Transverse colon (tissue), 4 donors: ENCODE data around the gene STBD1. TPM values are rescaled to one million over a fixed set of nuclear protein-coding genes. Genes with fewer than 3 reads are reported as not detected.
A peak's percentile ranks its signal among the peaks of the same experiment; 100 is the strongest.

Experiments used
- DNase-seq: peaks from one replicate; pipeline ENCODE4 v3.0.0-alpha.2; 2019
- H3K27ac ChIP-seq, 4 donors: fragments of 200-600 bp; sonication (generic); 2 replicates each; pipeline ENCODE4 v1.5.1; 2016 to 2018; ENCODE audit warnings: inconsistent platforms in 4 of 4
- H3K27me3 ChIP-seq: fragments of 200-600 bp; sonication (generic); 2 replicates; pipeline ENCODE4 v1.5.1; 2017; ENCODE audit warnings: inconsistent platforms
- H3K36me3 ChIP-seq, 4 donors: fragments of 200-600 bp; sonication (generic); 2 replicates each; pipeline ENCODE4 v1.5.1; 2017 to 2019; ENCODE audit warnings: inconsistent platforms in 4 of 4
- H3K4me1 ChIP-seq, 4 donors: fragments of 200-600 bp; sonication (generic); 2 replicates each; pipeline ENCODE4 v1.5.1; 2017 to 2020; ENCODE audit warnings: inconsistent platforms in 4 of 4
- H3K4me3 ChIP-seq, 4 donors: fragments of 200-600 bp; sonication (generic); 1 replicate in 1 of 4; 2 replicates in 3 of 4; pipeline versions ENCODE4 v1.5.1 to v1.6.1; 2017 to 2019; ENCODE audit warnings: inconsistent platforms in 4 of 4
- H3K9me3 ChIP-seq, 2 donors: fragments of 200-600 bp; sonication (generic); 2 replicates each; pipeline ENCODE4 v1.5.1; 2017 to 2019; ENCODE audit warnings: inconsistent platforms in 2 of 2
- CTCF ChIP-seq, 5 experiments: fragments of 200-600 bp in 3 of 5; fragments of 450-650 bp in 2 of 5; sonication (generic) in 3 of 5; IDR thresholded peaks; 1 replicate in 2 of 5; 2 replicates in 3 of 5; pipeline ENCODE4 v1.5.1; 2016 to 2017; ENCODE audit warnings: antibody characterized with exemption in 5 of 5, inconsistent platforms in 3 of 5, mild to moderate bottlenecking in 2 of 5, moderate library complexity in 1 of 5
- EP300 ChIP-seq: sonication (generic); formaldehyde crosslinking; IDR thresholded peaks from one replicate; pipeline ENCODE4 v1.6.1; 2017; ENCODE audit warnings: antibody characterized with exemption, low read depth
- POLR2A ChIP-seq: fragments of 450-650 bp; IDR thresholded peaks from one replicate; pipeline ENCODE4 v1.6.1; 2016; ENCODE audit warnings: antibody characterized with exemption, mild to moderate bottlenecking, moderate library complexity
- POLR2AphosphoS5 ChIP-seq, 3 donors: sonication (generic); formaldehyde crosslinking; IDR thresholded peaks; one replicate each; pipeline ENCODE4 v1.6.1; 2016; ENCODE audit warnings: antibody characterized with exemption in 3 of 3
- WGBS, 2 donors: methylation state at CpG; one replicate each; pipeline ENCODE4 v1.1.5; 2018; ENCODE audit warnings: low coverage in 1 of 2; 5-methylcytosine and 5-hydroxymethylcytosine counted together
- in situ Hi-C, 4 donors: fragments of 200-750 bp; cut with MboI; loops; one replicate each; pipeline versions ENCODE4 v1.15.0 to v1.15.1; 2017; ENCODE audit warnings: low sequenced_read_pairs in 3 of 4, low pct_ligation_motif_present in 1 of 4, low pct_unique_long_range_greater_than_20kb in 1 of 4
- intact Hi-C: fragments of 100-400 bp; cut with DNase I; formaldehyde crosslinking; loops from one replicate; pipeline ENCODE4 v1.15.1; 2023; ENCODE audit warnings: low total_unique reads
- total RNA-seq, 4 donors: library from RNA; depleted of rRNA; stranded (reverse); fragments of >200 nt; gene quantifications; one replicate each; pipeline ENCODE4 v1.1.0, GENCODE V29; 2016

Gene STBD1
- total RNA-seq, 4 donors from 2014 or later = 5.4 to 48.7 (median 17.0) TPM

- intact Hi-C loops (loop anchor here (10.0 kb wide), 1 partner anchor 134 kb away; no protein-coding TSS in a partner anchor), in situ Hi-C loops (no loop called here)
- H3K4me3 ChIP-seq = peak overlapping the region in 1 of 4 donors; percentile 85
- H3K4me1 ChIP-seq = peaks cover 10 to 53% (median 37%) of the 10 kb centered on the region in 4 donors
- peak overlapping the region in 2 of 4 donors; percentile 0 to 9 for H3K27ac ChIP-seq
- H3K36me3 ChIP-seq = peaks cover 0 to 4% (median 0%) of the 10 kb centered on the region in 4 donors
- 73 to 88% methylated on average over 6 of the region's 6 CpGs for WGBS, 2 donors
- H3K27me3 ChIP-seq = no peaks in the 10 kb centered on the region
- DNase-seq = no peak
- no peaks in the 10 kb centered on the region for H3K9me3 ChIP-seq
- TF ChIP-seq CTCF (IDR thresholded peaks at IDR 0.05) (no peak), EP300 (no peak), POLR2A (no peak), POLR2AphosphoS5 (IDR thresholded peaks at IDR 0.05) (no peak)
Measured at GRCh38 chr4:76308548-76308947, 2.0 kb downstream of the STBD1 start.

- intact Hi-C loops (loop anchor here (10.0 kb wide), 1 partner anchor 135 kb away; no protein-coding TSS in a partner anchor), in situ Hi-C loops (no loop called here)
- DNase-seq = no peak
- Histone ChIP-seq H3K27me3 (no peaks in the 10 kb centered on the region), H3K4me1 (peaks cover 10 to 47% (median 37%) of the 10 kb centered on the region in 4 donors), H3K36me3 (peaks cover 0 to 4% (median 0%) of the 10 kb centered on the region in 4 donors), H3K9me3 (no peaks in the 10 kb centered on the region), H3K4me3 (no peak overlapping the region), H3K27ac (peak overlapping the region in 1 of 4 donors; percentile 9)
- WGBS, 2 donors = 60 to 80% methylated on average over 1 to 3 of the region's 3 CpGs
- no peak for TF ChIP-seq POLR2A
- no peak for TF ChIP-seq EP300
- TF ChIP-seq CTCF (IDR thresholded peaks at IDR 0.05) = no peak
- peak in 1 of 3 donors; percentile 4 for TF ChIP-seq POLR2AphosphoS5 (IDR thresholded peaks at IDR 0.05)
Measured at GRCh38 chr4:76309939-76310550, 3.5 kb downstream of the STBD1 start.

GRCh38 chr4:76310683-76311082, 4.2 kb downstream of the STBD1 start:
- H3K9me3 ChIP-seq = no peaks in the 10 kb centered on the region
- no peaks in the 10 kb centered on the region for H3K27me3 ChIP-seq
- DNase-seq = no peak
- peaks cover 5 to 41% (median 33%) of the 10 kb centered on the region in 4 donors for H3K4me1 ChIP-seq
- no peak for TF ChIP-seq EP300
- TF ChIP-seq CTCF (IDR thresholded peaks at IDR 0.05) = no peak
- TF ChIP-seq POLR2A = no peak
- TF ChIP-seq POLR2AphosphoS5 (IDR thresholded peaks at IDR 0.05) = no peak
- peak overlapping the region in 1 of 4 donors; percentile 5 for H3K27ac ChIP-seq
- no peak overlapping the region for H3K4me3 ChIP-seq
- 78 to 85% methylated on average over 2 to 4 of the region's 4 CpGs for WGBS, 2 donors
- peaks cover 0 to 4% (median 0%) of the 10 kb centered on the region in 4 donors for H3K36me3 ChIP-seq
- in situ Hi-C loops (no loop called here), intact Hi-C loops (no loop called here)

DNA sequence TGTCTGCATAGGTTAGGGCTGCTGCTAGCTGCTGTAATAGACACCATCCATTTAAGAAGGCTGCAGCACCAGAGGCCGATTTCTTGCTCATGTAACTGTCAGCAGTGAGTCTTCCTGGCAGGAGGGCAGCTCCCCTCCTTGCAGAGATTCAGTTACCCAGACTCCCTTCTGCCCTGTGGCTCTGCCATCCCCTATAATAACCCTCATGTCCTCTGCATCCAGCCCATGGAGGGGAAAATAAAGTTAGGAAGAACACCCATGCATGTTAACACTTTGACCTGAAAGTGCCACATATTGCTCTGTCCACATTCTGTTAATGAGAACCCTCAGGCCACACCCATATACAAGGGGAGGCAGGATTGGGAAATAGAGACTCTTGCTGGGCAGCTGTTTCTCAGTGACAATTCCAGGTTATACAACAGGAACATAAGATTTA, 5.4 kb downstream of the STBD1 start:
- peaks cover 5 to 41% (median 31%) of the 10 kb centered on the region in 4 donors for H3K4me1 ChIP-seq
- peaks cover 1 to 6% of the 10 kb centered on the region in 2 donors for H3K9me3 ChIP-seq
- no peak overlapping the region for H3K4me3 ChIP-seq
- WGBS, 2 donors = 73% methylated on average over 1 of the region's 1 CpG; no CpG with 5 or more reads in 1 of the 2 donors
- in situ Hi-C loops = no loop called here
- H3K27me3 ChIP-seq = no peaks in the 10 kb centered on the region
- peaks cover 0 to 4% (median 0%) of the 10 kb centered on the region in 4 donors for H3K36me3 ChIP-seq
- intact Hi-C loops = no loop called here
- DNase-seq = no peak
- no peak for TF ChIP-seq POLR2AphosphoS5 (IDR thresholded peaks at IDR 0.05)
- no peak for TF ChIP-seq CTCF (IDR thresholded peaks at IDR 0.05)
- TF ChIP-seq POLR2A = no peak
- TF ChIP-seq EP300 = no peak
- peak overlapping the region in 1 of 4 donors; percentile 22 for H3K27ac ChIP-seq
